Liver (tissue), 9 donors: ENCODE data around the gene USH1G. TPM values are rescaled to one million over a fixed set of nuclear protein-coding genes. Genes with fewer than 3 reads are reported as not detected.
"Not testable (repeated sequence)": the region's sequence is repeated elsewhere in the genome, so short reads cannot be mapped to it uniquely, and the experiment has no call there.

Experiments used
- DNase-seq: peaks from one replicate; pipeline ENCODE4 v3.0.0-alpha.2; 2017; ENCODE audit warnings: low spot score
- H3K27ac ChIP-seq, 2 donors: one replicate each; pipeline ENCODE4 v1.7.0; 2013; ENCODE audit warnings: inconsistent platforms in 2 of 2, low read length in 2 of 2, control low read depth in 1 of 2, low read depth in 1 of 2, mild to moderate bottlenecking in 1 of 2
- H3K27me3 ChIP-seq, 4 donors: one replicate each; pipeline versions ENCODE4 v1.6.1 to v1.7.0; 2013; ENCODE audit warnings: low read length in 3 of 4, inconsistent platforms in 1 of 4, mild to moderate bottlenecking in 1 of 4, moderate library complexity in 1 of 4; ENCODE audit not compliant: control insufficient read depth in 4 of 4, insufficient read depth in 4 of 4
- H3K36me3 ChIP-seq, 4 donors: one replicate each; pipeline versions ENCODE4 v1.6.1 to v1.7.0; 2013; ENCODE audit warnings: low read length in 3 of 4, mild to moderate bottlenecking in 3 of 4, low read depth in 1 of 4, moderate library complexity in 1 of 4; ENCODE audit not compliant: control insufficient read depth in 4 of 4, insufficient read depth in 3 of 4
- H3K4me1 ChIP-seq, 4 donors: one replicate each; pipeline versions ENCODE4 v1.6.1 to v1.7.0; 2013; ENCODE audit warnings: low read length in 3 of 4, mild to moderate bottlenecking in 3 of 4, moderate library complexity in 1 of 4; ENCODE audit not compliant: control insufficient read depth in 4 of 4, insufficient read depth in 4 of 4
- H3K4me3 ChIP-seq, 3 donors: one replicate each; pipeline versions ENCODE4 v1.6.1 to v1.7.0; 2013; ENCODE audit warnings: low read length in 3 of 3, control low read depth in 1 of 3, low read depth in 1 of 3, mild to moderate bottlenecking in 1 of 3
- H3K9ac ChIP-seq, 2 donors: one replicate each; pipeline ENCODE4 v1.7.0; 2013; ENCODE audit warnings: low read length in 2 of 2, mild to moderate bottlenecking in 2 of 2, moderate library complexity in 2 of 2, control low read depth in 1 of 2, low read depth in 1 of 2
- H3K9me3 ChIP-seq, 4 donors: one replicate each; pipeline versions ENCODE4 v1.6.1 to v1.7.0; 2013; ENCODE audit warnings: low read length in 3 of 4; ENCODE audit not compliant: control insufficient read depth in 4 of 4
- EGR1 ChIP-seq, 2 donors: IDR thresholded peaks; 2 replicates each; pipeline ENCODE4 v1.6.1; 2016 to 2018; ENCODE audit warnings: antibody characterized with exemption in 2 of 2, low read depth in 2 of 2
- GABPA ChIP-seq, 2 donors: IDR thresholded peaks in 1 of 2; conservative IDR thresholded peaks in 1 of 2; 2 replicates each; pipeline ENCODE4 v1.6.1; 2016; ENCODE audit warnings: antibody characterized with exemption in 2 of 2, mild to moderate bottlenecking in 1 of 2, moderate library complexity in 1 of 2
- HNF4A ChIP-seq, 2 donors: conservative IDR thresholded peaks; 2 replicates each; pipeline ENCODE4 v1.6.1; 2016; ENCODE audit warnings: antibody characterized with exemption in 2 of 2, mild to moderate bottlenecking in 2 of 2
- HNF4G ChIP-seq: IDR thresholded peaks from 2 replicates; pipeline ENCODE4 v1.6.1; 2016; ENCODE audit warnings: antibody characterized with exemption
- JUND ChIP-seq, 2 donors: IDR thresholded peaks; 2 replicates each; pipeline ENCODE4 v1.6.1; 2016; ENCODE audit warnings: antibody characterized with exemption in 2 of 2
- NR2F2 ChIP-seq: IDR thresholded peaks from 2 replicates; pipeline ENCODE4 v1.6.1; 2016; ENCODE audit warnings: antibody characterized with exemption
- RAD21 ChIP-seq, 2 donors: IDR thresholded peaks; 2 replicates each; pipeline ENCODE4 v1.6.1; 2016; ENCODE audit warnings: antibody characterized with exemption in 2 of 2, mild to moderate bottlenecking in 2 of 2
- RXRA ChIP-seq, 2 donors: IDR thresholded peaks; 2 replicates each; pipeline ENCODE4 v1.6.1; 2017 to 2018; ENCODE audit warnings: antibody characterized with exemption in 2 of 2, mild to moderate bottlenecking in 1 of 2
- SP1 ChIP-seq: IDR thresholded peaks from 2 replicates; pipeline ENCODE4 v1.6.1; 2018; ENCODE audit warnings: antibody characterized with exemption, mild to moderate bottlenecking
- YY1 ChIP-seq: IDR thresholded peaks from 2 replicates; pipeline ENCODE4 v1.6.1; 2016; ENCODE audit warnings: antibody characterized with exemption, mild to moderate bottlenecking
- WGBS: extraction: QIAGEN DNeasy Blood & Tissue Kit; methylation state at CpG from one replicate; pipeline ENCODE4 v1.1.7; 2013; 5-methylcytosine and 5-hydroxymethylcytosine counted together
- polyA plus RNA-seq, 2 donors: library from polyadenylated mRNA; stranded (reverse) in 1 of 2; unstranded in 1 of 2; fragments of 200-250 nt in 1 of 2; fragments of >200 nt in 1 of 2; fragmentation: Nextera tagmentation in 1 of 2; extraction: Ambion mirVana in 1 of 2; gene quantifications; one replicate each; pipeline versions ENCODE4 v1.2.1 to v1.2.3, GENCODE V29; 2013 to 2015
- total RNA-seq, 2 donors: library from RNA; depleted of rRNA; stranded (reverse); fragments of >200 nt; gene quantifications; one replicate each; pipeline ENCODE4 v1.2.3, GENCODE V29; 2014
- TF ChIP-seq, protein P1 (sequence below): IDR thresholded peaks from 2 replicates; pipeline ENCODE4 v1.6.1; 2016; ENCODE audit warnings: antibody characterized with exemption
- TF ChIP-seq, protein P2 (sequence below): IDR thresholded peaks from 2 replicates; pipeline ENCODE4 v1.6.1; 2016; ENCODE audit warnings: antibody characterized with exemption
- TF ChIP-seq, protein P3 (sequence below): IDR thresholded peaks from 2 replicates; pipeline ENCODE4 v1.6.1; 2016; ENCODE audit warnings: antibody characterized with exemption, mild to moderate bottlenecking
- TF ChIP-seq, protein P4 (sequence below): IDR thresholded peaks from 2 replicates; pipeline ENCODE4 v1.6.1; 2016; ENCODE audit warnings: antibody characterized with exemption
- TF ChIP-seq, protein P5 (sequence below): fragments of 150-350 bp; IDR thresholded peaks from 2 replicates; pipeline ENCODE4 v1.5.1; 2017; ENCODE audit warnings: improper control_type of control experiment, low read depth, low read length; ENCODE audit not compliant: missing input control
- donor health status: healthy.
- donor health status: healthy.
- donor health status: healthy.
- donor health status: healthy.
- donor health status: healthy.

Gene USH1G
- total and polyA plus RNA-seq, 4 donors = under 0.01 TPM; not detected in 3

DNA sequence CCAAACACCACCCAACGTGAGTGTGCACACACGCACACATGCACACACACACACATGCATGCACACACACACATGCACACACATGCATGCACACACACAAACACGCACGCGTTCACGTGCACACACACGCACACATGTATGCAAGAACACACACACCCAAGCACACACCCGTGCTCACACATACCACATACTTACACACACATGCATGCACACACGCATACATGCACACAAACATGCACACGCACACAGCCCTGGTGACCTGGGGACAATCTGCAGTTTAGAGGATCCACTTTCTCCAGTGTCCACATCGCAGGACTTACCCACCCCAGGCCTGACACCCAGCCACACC, 6.2 kb downstream of the USH1G start:
- no peak for TF ChIP-seq GABPA (IDR thresholded peaks at IDR 0.05 in 1 of 2, conservative IDR thresholded peaks at IDR 0.05 in 1 of 2)
- TF ChIP-seq HNF4G = no peak
- TF ChIP-seq YY1 = no peak
- TF ChIP-seq NR2F2 = no peak
- TF ChIP-seq RAD21 (IDR thresholded peaks at IDR 0.05) = no peak
- TF ChIP-seq HNF4A (conservative IDR thresholded peaks at IDR 0.05) = no peak
- TF ChIP-seq, protein P1, sequence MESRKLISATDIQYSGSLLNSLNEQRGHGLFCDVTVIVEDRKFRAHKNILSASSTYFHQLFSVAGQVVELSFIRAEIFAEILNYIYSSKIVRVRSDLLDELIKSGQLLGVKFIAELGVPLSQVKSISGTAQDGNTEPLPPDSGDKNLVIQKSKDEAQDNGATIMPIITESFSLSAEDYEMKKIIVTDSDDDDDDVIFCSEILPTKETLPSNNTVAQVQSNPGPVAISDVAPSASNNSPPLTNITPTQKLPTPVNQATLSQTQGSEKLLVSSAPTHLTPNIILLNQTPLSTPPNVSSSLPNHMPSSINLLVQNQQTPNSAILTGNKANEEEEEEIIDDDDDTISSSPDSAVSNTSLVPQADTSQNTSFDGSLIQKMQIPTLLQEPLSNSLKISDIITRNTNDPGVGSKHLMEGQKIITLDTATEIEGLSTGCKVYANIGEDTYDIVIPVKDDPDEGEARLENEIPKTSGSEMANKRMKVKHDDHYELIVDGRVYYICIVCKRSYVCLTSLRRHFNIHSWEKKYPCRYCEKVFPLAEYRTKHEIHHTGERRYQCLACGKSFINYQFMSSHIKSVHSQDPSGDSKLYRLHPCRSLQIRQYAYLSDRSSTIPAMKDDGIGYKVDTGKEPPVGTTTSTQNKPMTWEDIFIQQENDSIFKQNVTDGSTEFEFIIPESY = no peak
- no peak for TF ChIP-seq EGR1 (IDR thresholded peaks at IDR 0.05; ENCODE audit: low read depth in 2 of 2)
- TF ChIP-seq, protein P2, sequence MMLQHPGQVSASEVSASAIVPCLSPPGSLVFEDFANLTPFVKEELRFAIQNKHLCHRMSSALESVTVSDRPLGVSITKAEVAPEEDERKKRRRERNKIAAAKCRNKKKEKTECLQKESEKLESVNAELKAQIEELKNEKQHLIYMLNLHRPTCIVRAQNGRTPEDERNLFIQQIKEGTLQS = no peak
- no peak for TF ChIP-seq SP1
- TF ChIP-seq, protein P3, sequence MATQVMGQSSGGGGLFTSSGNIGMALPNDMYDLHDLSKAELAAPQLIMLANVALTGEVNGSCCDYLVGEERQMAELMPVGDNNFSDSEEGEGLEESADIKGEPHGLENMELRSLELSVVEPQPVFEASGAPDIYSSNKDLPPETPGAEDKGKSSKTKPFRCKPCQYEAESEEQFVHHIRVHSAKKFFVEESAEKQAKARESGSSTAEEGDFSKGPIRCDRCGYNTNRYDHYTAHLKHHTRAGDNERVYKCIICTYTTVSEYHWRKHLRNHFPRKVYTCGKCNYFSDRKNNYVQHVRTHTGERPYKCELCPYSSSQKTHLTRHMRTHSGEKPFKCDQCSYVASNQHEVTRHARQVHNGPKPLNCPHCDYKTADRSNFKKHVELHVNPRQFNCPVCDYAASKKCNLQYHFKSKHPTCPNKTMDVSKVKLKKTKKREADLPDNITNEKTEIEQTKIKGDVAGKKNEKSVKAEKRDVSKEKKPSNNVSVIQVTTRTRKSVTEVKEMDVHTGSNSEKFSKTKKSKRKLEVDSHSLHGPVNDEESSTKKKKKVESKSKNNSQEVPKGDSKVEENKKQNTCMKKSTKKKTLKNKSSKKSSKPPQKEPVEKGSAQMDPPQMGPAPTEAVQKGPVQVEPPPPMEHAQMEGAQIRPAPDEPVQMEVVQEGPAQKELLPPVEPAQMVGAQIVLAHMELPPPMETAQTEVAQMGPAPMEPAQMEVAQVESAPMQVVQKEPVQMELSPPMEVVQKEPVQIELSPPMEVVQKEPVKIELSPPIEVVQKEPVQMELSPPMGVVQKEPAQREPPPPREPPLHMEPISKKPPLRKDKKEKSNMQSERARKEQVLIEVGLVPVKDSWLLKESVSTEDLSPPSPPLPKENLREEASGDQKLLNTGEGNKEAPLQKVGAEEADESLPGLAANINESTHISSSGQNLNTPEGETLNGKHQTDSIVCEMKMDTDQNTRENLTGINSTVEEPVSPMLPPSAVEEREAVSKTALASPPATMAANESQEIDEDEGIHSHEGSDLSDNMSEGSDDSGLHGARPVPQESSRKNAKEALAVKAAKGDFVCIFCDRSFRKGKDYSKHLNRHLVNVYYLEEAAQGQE = no peak
- no peak for TF ChIP-seq RXRA (IDR thresholded peaks at IDR 0.05)
- TF ChIP-seq JUND (IDR thresholded peaks at IDR 0.05) = no peak
- TF ChIP-seq, protein P4, sequence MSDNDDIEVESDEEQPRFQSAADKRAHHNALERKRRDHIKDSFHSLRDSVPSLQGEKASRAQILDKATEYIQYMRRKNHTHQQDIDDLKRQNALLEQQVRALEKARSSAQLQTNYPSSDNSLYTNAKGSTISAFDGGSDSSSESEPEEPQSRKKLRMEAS = no peak
- Histone ChIP-seq H3K4me1 (no peaks in the 10 kb centered on the region), H3K9ac (no peak overlapping the region), H3K4me3 (no peak overlapping the region), H3K27ac (no peak overlapping the region), H3K36me3 (no peaks in the 10 kb centered on the region), H3K27me3 (peaks cover 0 to 2% (median 0%) of the 10 kb centered on the region in 4 donors), H3K9me3 (no peaks in the 10 kb centered on the region)
- WGBS = 92% methylated on average over 11 of the region's 11 CpGs
- DNase-seq = no peak

DNA sequence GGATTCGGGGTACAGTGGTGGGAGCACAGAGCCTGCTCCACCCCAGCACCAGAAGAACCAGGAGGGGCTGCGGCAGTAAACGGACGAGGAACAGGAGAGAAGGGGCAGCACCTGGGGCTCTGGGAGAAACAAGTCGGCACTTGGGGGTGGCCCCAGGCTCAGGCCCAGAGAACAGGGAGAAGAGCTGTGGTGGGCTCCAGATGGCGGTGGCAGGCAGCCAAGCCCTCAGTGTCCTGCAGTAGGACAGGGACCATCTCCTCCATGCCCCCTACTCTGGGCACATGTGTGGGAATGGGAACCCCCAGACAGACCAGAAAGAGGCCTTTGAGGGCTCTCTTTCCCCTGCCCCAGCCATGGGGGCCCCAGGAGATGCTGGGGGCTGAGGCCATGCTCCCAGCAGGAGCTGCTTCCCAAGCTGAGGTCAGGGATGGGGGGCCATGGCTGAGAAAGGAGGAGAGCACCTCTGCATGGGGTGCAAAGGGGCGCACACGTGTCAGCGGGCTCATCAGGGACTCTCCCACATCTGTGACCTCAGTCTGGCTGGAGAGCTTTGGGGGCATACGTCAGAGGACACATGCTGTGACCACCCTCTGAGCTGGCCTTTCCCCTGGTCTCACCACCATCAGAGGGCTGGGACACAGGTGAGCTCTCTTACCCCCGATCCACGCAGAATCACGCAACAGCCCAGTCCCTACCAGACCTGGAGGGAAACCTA, 6.8 kb downstream of the USH1G start:
- Histone ChIP-seq H3K36me3 (no peaks in the 10 kb centered on the region), H3K4me3 (no peak overlapping the region), H3K4me1 (no peaks in the 10 kb centered on the region), H3K27me3 (peaks cover 0 to 2% (median 0%) of the 10 kb centered on the region in 4 donors), H3K9me3 (no peaks in the 10 kb centered on the region), H3K9ac (no peak overlapping the region), H3K27ac (no peak overlapping the region)
- WGBS = 88% methylated on average over 13 of the region's 13 CpGs
- TF ChIP-seq, protein P5, sequence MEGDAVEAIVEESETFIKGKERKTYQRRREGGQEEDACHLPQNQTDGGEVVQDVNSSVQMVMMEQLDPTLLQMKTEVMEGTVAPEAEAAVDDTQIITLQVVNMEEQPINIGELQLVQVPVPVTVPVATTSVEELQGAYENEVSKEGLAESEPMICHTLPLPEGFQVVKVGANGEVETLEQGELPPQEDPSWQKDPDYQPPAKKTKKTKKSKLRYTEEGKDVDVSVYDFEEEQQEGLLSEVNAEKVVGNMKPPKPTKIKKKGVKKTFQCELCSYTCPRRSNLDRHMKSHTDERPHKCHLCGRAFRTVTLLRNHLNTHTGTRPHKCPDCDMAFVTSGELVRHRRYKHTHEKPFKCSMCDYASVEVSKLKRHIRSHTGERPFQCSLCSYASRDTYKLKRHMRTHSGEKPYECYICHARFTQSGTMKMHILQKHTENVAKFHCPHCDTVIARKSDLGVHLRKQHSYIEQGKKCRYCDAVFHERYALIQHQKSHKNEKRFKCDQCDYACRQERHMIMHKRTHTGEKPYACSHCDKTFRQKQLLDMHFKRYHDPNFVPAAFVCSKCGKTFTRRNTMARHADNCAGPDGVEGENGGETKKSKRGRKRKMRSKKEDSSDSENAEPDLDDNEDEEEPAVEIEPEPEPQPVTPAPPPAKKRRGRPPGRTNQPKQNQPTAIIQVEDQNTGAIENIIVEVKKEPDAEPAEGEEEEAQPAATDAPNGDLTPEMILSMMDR = no peak
- TF ChIP-seq SP1 = no peak
- DNase-seq = no peak

DNA sequence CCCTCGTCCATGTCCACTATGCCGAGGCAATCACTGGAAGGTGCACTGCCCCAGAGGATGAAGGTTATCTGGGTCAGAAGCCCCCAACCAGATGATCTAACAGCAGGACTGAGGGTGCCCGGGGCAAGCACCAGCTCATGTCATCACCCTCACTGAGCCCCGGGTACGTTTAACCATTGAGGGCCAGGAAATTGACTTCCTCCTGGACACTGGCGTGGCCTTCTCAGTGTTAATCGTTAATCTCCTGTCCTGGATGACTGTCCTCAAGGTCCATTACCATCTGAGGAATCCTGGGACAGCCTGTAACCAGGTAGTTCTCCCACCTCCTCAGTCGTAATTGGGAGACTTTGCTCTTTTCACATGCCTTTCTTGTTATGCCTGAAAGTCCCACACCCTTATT, 11.6 kb downstream of the USH1G start:
- not testable (repeated sequence) for H3K27me3 ChIP-seq, H3K27ac ChIP-seq, H3K4me1 ChIP-seq, H3K9me3 ChIP-seq, DNase-seq, H3K9ac ChIP-seq, H3K36me3 ChIP-seq, H3K4me3 ChIP-seq
- WGBS = 68% methylated on average over 8 of the region's 8 CpGs

DNA sequence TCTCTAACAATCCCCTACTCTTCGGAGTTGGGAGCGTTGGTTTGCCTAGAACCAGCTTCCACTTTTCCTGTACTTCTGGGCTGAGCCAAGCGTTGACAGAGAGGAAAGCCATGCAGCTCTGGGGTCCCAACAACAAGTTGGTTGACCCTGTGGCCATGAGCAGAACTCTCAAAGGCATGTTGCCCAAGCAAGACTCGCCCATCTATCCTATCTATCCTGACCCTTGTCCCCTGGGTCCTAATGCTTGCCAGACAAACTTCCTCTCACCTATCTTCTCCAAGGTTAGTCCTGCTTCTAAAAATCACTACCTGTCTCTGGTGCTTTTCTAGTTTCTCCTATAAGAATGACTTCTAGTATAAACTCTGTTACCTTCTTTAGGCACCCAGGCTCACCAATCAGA, 14.0 kb downstream of the USH1G start:
- not testable (repeated sequence) for H3K9ac ChIP-seq, H3K36me3 ChIP-seq, H3K4me3 ChIP-seq, H3K9me3 ChIP-seq, H3K27me3 ChIP-seq, H3K27ac ChIP-seq, H3K4me1 ChIP-seq, DNase-seq
- 69% methylated on average over 4 of the region's 4 CpGs for WGBS
